ENCODE results near the gene ANO9.
A peak's percentile ranks its signal among the peaks of the same experiment; 100 is the strongest.

ANO9 gene

GRCh38 chr11:441418-442274 lies at the start of gene ANO9:
Gene ANO9, minus strand, starts transcription at chr11:442011. Its CDS starts 85 bp downstream, at chr11:441926.
- peak; percentile 70 for DNase-seq

- DNase-seq: no peak
These were observed 49.5 kb upstream of the ANO9 start for GRCh38 chr11:491358-491757.

- no peak for DNase-seq
These were observed 49.1 kb upstream of the ANO9 start for GRCh38 chr11:490930-491260.

GRCh38 chr11:490186-490929 lies 48.5 kb upstream of the ANO9 start:
- no peak for DNase-seq

- DNase-seq: no peak
These were observed 47.9 kb upstream of the ANO9 start for GRCh38 chr11:489610-490185.

GRCh38 chr11:488992-489391 lies 47.2 kb upstream of the ANO9 start:
- no peak for DNase-seq

- DNase-seq: no peak
These were observed 46.8 kb upstream of the ANO9 start for GRCh38 chr11:488579-488978.

GRCh38 chr11:488062-488461 lies 46.3 kb upstream of the ANO9 start:
- DNase-seq: no peak

- no peak for DNase-seq
These were observed 45.8 kb upstream of the ANO9 start for GRCh38 chr11:487571-488021.

- no peak for DNase-seq
These were observed 44.4 kb upstream of the ANO9 start for GRCh38 chr11:486189-486588.

GRCh38 chr11:484616-485015 lies 42.8 kb upstream of the ANO9 start:
- DNase-seq: no peak

- DNase-seq: no peak
These were observed 37.5 kb upstream of the ANO9 start for GRCh38 chr11:479311-479710.

GRCh38 chr11:477052-477715 lies 35.4 kb upstream of the ANO9 start:
- DNase-seq: no peak

GRCh38 chr11:476416-476815 lies 34.6 kb upstream of the ANO9 start:
- DNase-seq: no peak

- no peak for DNase-seq
These were observed 34.1 kb upstream of the ANO9 start for GRCh38 chr11:475941-476340.

GRCh38 chr11:474914-475506 lies 33.2 kb upstream of the ANO9 start:
- no peak for DNase-seq

GRCh38 chr11:473962-474785 lies 32.4 kb upstream of the ANO9 start:
- DNase-seq: no peak

- DNase-seq: no peak
These were observed 31.6 kb upstream of the ANO9 start for GRCh38 chr11:473415-473814.

- no peak for DNase-seq
These were observed 31.0 kb upstream of the ANO9 start for GRCh38 chr11:472816-473215.

- DNase-seq: no peak
These were observed 30.5 kb upstream of the ANO9 start for GRCh38 chr11:472272-472671.

- no peak for DNase-seq
These were observed 29.8 kb upstream of the ANO9 start for GRCh38 chr11:471468-472145.
